ENCODE data around the gene PPP1R3F. TPM values are rescaled to one million over a fixed set of nuclear protein-coding genes. Genes with fewer than 3 reads are reported as not detected.

Gene PPP1R3F
- total RNA-seq, 1 experiment from 2014 or later = 1.6 TPM

Other genes with a start within 250 kb of the PPP1R3F start
- 17.1 TPM for gene TFE3, start 226.4 kb upstream of the PPP1R3F start, total RNA-seq (2021; ENCODE audit: unreplicated experiment)
- gene CCDC120, start 210.8 kb upstream of the PPP1R3F start, total RNA-seq (2021; ENCODE audit: unreplicated experiment) = 13.5 TPM
- 18.8 TPM for gene PRAF2, start 195.8 kb upstream of the PPP1R3F start, total RNA-seq (2021; ENCODE audit: unreplicated experiment)
- gene WDR45, start 189.9 kb upstream of the PPP1R3F start, total RNA-seq (2021; ENCODE audit: unreplicated experiment) = 41.7 TPM
- gene GPKOW, start 146.1 kb upstream of the PPP1R3F start, total RNA-seq (2021; ENCODE audit: unreplicated experiment) = 21.7 TPM
- gene MAGIX, start 107.0 kb upstream of the PPP1R3F start, total RNA-seq (2021; ENCODE audit: unreplicated experiment) = 2.6 TPM
- gene PLP2, start 97.9 kb upstream of the PPP1R3F start, total RNA-seq (2021; ENCODE audit: unreplicated experiment) = 207 TPM
- gene PRICKLE3, start 83.4 kb upstream of the PPP1R3F start, total RNA-seq (2021; ENCODE audit: unreplicated experiment) = 27.8 TPM
- gene SYP, start 69.6 kb upstream of the PPP1R3F start, total RNA-seq (2021; ENCODE audit: unreplicated experiment) = 1.2 TPM
- not detected for gene CACNA1F, start 36.5 kb upstream of the PPP1R3F start, total RNA-seq (2021; ENCODE audit: unreplicated experiment)
- gene CCDC22, start 34.3 kb upstream of the PPP1R3F start, total RNA-seq (2021; ENCODE audit: unreplicated experiment) = 10.4 TPM
- 0.15 TPM for gene FOXP3, start 5.1 kb upstream of the PPP1R3F start, total RNA-seq (2021; ENCODE audit: unreplicated experiment)
- gene GAGE10, start 33.9 kb downstream of the PPP1R3F start, total RNA-seq (2021; ENCODE audit: unreplicated experiment) = not detected
- not detected for gene GAGE12J, start 52.2 kb downstream of the PPP1R3F start, total RNA-seq (2021; ENCODE audit: unreplicated experiment)
- not detected for gene GAGE13, start 61.8 kb downstream of the PPP1R3F start, total RNA-seq (2021; ENCODE audit: unreplicated experiment)

All from HCT116 (cell line).